Stimulated activated CD8-positive, alpha-beta memory T cell treated with anti-CD3 and anti-CD28 coated beads, Interleukin-7, amount 100 ng/mL, for 48 hours (primary cell): Measurements from ENCODE around the gene MCAT.

ENCODE experiments used
- DNase-seq, 2 donors: peaks; one replicate each; pipeline ENCODE4 v3.0.0-alpha.2; 2020; ENCODE audit warnings: low read depth in 1 of 2; ENCODE audit errors: extremely low read depth in 1 of 2

MCAT gene

GRCh38 chr22:43173566-43173965 lies 30.4 kb upstream of the MCAT start:
- no peak for DNase-seq

GRCh38 chr22:43172191-43172590 lies 29.0 kb upstream of the MCAT start:
- no peak for DNase-seq

GRCh38 chr22:43171607-43172006 lies 28.4 kb upstream of the MCAT start:
- no peak for DNase-seq

DNA sequence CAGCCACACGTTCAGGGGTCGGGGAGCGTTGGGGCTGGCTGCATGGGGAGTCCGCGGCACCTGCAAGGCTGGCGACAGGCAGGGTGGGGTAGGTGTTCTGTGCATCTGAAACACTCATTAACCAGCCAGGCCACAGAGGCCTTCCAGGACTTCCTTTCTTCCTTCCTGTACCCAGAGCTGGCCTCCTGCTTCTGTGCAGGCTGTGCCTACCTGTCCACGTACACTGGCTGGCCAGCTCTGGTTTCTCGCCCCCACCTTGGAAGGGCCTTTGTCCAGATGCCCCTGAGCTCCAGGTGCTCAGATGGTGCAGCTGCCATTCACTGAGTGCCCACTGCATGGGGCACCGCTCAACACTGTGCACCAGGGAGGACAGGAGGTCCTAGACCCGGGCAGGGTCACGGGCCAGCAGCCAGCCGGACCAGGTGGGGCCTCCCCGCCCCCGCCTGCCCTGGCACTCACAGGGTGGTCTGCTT lies 27.9 kb upstream of the MCAT start:
- no peak for DNase-seq

- no peak for DNase-seq
Measured at GRCh38 chr22:43170131-43170480, 26.9 kb upstream of the MCAT start.

- DNase-seq: no peak
Measured at GRCh38 chr22:43169310-43170130, 26.3 kb upstream of the MCAT start.

- no peak for DNase-seq
Measured at GRCh38 chr22:43168471-43169309, 25.5 kb upstream of the MCAT start.

DNA sequence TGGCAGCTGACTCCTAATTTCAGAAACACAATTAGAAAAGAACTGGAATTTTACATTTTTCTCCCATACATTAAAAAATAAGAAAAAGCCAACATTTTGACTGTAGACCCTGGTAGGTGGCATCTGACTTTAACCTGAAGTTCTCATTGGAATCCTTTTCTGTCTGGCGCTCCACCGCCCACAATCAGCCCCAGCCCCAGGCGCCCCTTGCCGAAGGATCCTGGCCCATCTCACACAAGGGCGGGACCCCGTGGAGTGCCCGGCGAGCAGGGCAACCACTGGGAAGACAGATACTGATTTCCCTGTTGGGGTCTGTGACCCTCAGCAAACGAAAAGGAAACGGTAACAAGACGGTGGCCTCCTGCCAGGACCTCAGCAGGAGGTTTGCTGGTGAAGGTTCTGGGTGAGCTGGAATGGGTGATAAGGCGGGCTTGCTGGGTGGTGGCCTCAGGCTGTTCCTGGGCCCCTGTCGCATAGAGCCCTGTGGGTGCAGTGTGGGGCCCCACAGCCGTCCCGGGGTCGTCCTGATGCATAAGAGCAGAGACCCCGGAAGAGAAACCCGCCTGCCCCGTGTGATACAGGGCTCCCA lies 23.9 kb upstream of the MCAT start:
- no peak for DNase-seq

- DNase-seq: no peak
Measured at GRCh38 chr22:43166132-43166930, 23.1 kb upstream of the MCAT start.

GRCh38 chr22:43164636-43165035 lies 21.4 kb upstream of the MCAT start:
- DNase-seq: no peak

- DNase-seq: no peak
Measured at GRCh38 chr22:43163241-43163795, 20.1 kb upstream of the MCAT start.

- DNase-seq: no peak
Measured at GRCh38 chr22:43162412-43163150, 19.4 kb upstream of the MCAT start.

- no peak for DNase-seq
Measured at GRCh38 chr22:43160497-43161126, 17.4 kb upstream of the MCAT start.

DNA sequence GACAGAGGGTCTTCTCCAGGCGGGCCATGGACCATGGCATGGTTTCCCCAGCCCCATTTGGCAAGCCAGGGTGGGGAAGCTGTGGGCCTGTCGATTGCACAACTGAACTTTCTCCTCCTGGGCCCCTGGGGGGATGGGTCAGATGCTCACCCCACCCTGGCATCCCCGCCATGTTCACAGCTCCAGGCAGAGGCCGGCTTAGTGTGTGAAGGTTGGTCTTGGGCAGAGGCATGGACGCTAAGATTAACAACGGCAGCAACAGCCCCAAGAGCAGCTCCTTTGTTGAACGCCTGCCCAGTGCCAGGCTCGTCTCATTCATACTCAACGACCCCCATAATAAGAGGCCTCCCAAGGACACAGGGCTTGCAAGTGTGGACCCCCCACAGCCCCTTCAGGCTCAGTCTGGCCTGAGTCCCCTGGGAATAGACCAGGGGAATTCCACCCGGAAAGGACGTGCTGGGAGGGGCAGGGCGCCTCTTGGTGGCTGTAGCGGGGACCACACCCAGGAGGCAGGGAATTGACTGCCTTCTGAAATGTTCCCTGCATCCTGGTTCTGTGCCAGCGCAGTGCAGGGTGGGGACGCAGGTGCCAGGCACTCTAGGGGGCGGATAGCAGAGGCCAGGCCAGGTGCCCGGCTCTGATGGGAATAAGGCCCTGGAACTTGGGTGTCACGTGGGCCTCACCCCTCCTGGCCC lies 16.4 kb upstream of the MCAT start:
- no peak for DNase-seq

- DNase-seq: no peak
Measured at GRCh38 chr22:43158778-43159483, 15.7 kb upstream of the MCAT start.

GRCh38 chr22:43157874-43158546 lies 14.8 kb upstream of the MCAT start:
- DNase-seq: no peak

DNA sequence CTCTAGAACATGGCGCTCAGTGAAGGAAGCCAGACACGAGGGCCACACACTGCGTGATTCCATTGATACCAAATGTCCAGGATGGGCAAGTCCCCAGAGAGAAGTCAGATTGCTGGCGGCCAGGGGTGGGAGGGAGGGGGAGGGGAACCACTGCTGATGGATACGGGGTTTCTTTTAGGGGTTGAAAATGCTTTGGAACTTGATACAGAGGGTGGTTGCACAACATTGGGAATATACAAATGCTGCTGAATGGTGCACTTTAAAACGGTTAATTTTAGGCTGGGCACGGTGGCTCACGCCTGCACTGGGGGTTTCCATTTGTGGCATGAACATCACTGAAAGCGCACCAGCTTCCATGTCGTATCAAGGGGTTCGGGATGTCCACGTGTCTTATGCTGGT lies 13.2 kb upstream of the MCAT start:
- DNase-seq: no peak

GRCh38 chr22:43155789-43156188 lies 12.6 kb upstream of the MCAT start:
- DNase-seq: no peak
